HCT116 (cell line): ENCODE data around the gene CHST11.

Experiments used
- CTCF ChIP-seq, 3 experiments: fragments of 200-600 bp in 1 of 3; sonication (generic) in 1 of 3; IDR thresholded peaks in 2 of 3; conservative IDR thresholded peaks in 1 of 3; 2 replicates each; pipeline ENCODE4 v1.5.1; 2012 to 2017; ENCODE audit warnings: low read depth in 2 of 3, low read length in 2 of 3, antibody characterized with exemption in 1 of 3, borderline replicate concordance in 1 of 3, control low read depth in 1 of 3, mild to moderate bottlenecking in 1 of 3, mixed read lengths in 1 of 3, mixed run types in 1 of 3, moderate library complexity in 1 of 3; ENCODE audit not compliant: insufficient read depth in 1 of 3
- EZH2 ChIP-seq: fragments of 200-600 bp; sonication (generic); IDR thresholded peaks from 2 replicates; pipeline ENCODE4 v1.6.1; 2017; ENCODE audit warnings: antibody characterized with exemption, mixed run types
- EZH2phosphoT487 ChIP-seq: fragments of 200-600 bp; IDR thresholded peaks from 2 replicates; pipeline ENCODE4 v1.6.1; 2018; ENCODE audit warnings: antibody characterized with exemption, borderline replicate concordance
- POLR2A ChIP-seq: IDR thresholded peaks from 2 replicates; pipeline ENCODE4 v1.7.0; 2011; ENCODE audit warnings: borderline replicate concordance; ENCODE audit not compliant: insufficient read depth, insufficient read length; ENCODE audit errors: extremely low read depth
- RAD21 ChIP-seq: IDR thresholded peaks from 2 replicates; pipeline ENCODE4 v1.6.1; 2012; ENCODE audit warnings: low read depth, mild to moderate bottlenecking
- SIN3A ChIP-seq: IDR thresholded peaks from 2 replicates; pipeline ENCODE4 v1.6.1; 2012; ENCODE audit warnings: low read depth

DNA sequence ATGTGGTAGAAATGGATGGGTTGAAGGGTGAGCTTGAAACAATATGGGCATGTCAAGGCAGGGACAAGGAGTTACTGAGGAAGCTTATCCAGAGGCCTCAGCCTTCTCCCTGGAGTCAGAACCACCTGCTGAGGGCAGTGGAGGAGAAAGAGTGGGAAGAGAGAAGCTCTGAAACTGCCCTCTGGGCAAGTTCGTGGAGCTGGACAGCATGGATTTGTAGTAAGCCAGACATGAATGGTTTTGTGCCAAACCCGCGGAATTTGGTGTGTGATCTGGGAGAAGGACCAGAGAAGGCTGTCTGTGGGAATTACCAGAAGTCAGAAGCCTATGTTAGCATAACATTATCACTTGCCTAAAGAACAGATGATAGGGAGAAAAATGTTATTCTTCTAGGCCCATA lies 336.5 kb downstream of the CHST11 start:
- no peak for TF ChIP-seq EZH2phosphoT487
- no peak for TF ChIP-seq POLR2A
- TF ChIP-seq RAD21: no peak
- no peak for TF ChIP-seq CTCF (IDR thresholded peaks at IDR 0.05 in 2 of 3, conservative IDR thresholded peaks at IDR 0.05 in 1 of 3; ENCODE audit: borderline replicate concordance in 1 of 3, insufficient read depth in 1 of 3, low read depth in 2 of 3, low read length in 2 of 3)
- no peak for TF ChIP-seq SIN3A
- no peak for TF ChIP-seq EZH2
